HG03520 (cell line): ENCODE data around the gene TNFAIP8L3.

ENCODE experiments used
- ATAC-seq: cut with Tn5 transposase; IDR thresholded peaks from one replicate; pipeline ENCODE4 v1.9.1; 2021; ENCODE audit warnings: mild to moderate bottlenecking, moderate library complexity; ENCODE audit not compliant: unreplicated experiment

Gene TNFAIP8L3

DNA sequence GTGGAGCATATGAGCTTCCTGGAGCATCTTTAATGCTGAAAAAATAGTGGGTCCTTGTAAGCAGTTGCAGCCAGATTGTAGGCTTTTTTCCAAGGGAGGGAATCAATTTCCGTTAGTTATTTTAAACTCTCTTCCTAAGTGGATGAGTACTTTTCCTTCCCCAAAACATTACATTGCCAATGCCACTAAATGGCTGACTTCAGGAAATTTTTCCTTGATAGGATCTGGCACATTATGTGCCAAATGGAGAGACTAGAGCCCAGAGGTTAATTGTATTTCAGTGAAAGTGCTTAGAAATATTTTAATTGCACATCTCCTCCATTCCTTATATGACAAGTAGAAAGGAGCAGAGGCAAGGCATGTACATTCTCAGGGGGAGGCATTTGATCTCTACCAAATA, 83.5 kb downstream of the TNFAIP8L3 start:
- no peak for ATAC-seq

DNA sequence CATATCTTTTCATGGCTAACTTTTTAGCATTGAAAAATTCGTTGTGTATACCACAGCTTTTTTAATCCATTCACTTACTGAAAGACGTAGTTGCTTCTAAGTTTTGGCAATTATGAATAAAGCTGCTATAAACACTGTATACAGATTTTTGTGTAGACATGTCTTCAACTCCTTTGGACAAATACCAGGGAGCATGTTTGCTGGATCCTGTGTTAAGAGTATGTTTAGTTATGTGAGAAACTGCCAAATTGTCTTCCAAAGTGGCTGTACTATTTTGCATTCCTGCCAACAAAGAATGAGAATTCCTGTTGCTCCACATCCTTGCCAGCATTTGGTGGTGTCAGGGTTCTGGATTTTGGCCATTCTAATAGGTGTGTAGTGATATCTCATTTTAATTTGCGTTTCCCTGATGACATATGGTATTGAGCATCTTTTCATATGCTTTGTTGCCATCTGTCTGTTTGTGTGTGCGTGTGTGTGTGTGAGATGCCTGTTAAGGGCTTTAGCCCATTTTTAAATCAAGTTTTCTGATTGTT, 87.5 kb downstream of the TNFAIP8L3 start:
- ATAC-seq: no peak
